NCI-H2196 (cell line): ENCODE data around the gene CNTNAP2.
"Not testable (repeated sequence)": the region's sequence is repeated elsewhere in the genome, so short reads cannot be mapped to it uniquely, and the experiment has no call there.

ENCODE experiments used
- DNase-seq: peaks from one replicate; lab custom pipeline; 2025; ENCODE audit not compliant: unreplicated experiment; lab: John Stamatoyannopoulos, UW

The CNTNAP2 gene

GRCh38 chr7:148264933-148265557, 2148.4 kb downstream of the CNTNAP2 start:
- DNase-seq: peak; percentile 64

- DNase-seq: no peak
These were observed 2149.3 kb downstream of the CNTNAP2 start for GRCh38 chr7:148265896-148266295.

- no peak for DNase-seq
These were observed 2150.2 kb downstream of the CNTNAP2 start for GRCh38 chr7:148266795-148267194.

- no peak for DNase-seq
These were observed 2154.0 kb downstream of the CNTNAP2 start for GRCh38 chr7:148270576-148270975.

- no peak for DNase-seq
These were observed 2157.5 kb downstream of the CNTNAP2 start for GRCh38 chr7:148274118-148274517.

GRCh38 chr7:148275359-148275890, 2158.8 kb downstream of the CNTNAP2 start:
- no peak for DNase-seq

GRCh38 chr7:148276314-148277041, 2159.9 kb downstream of the CNTNAP2 start:
- no peak for DNase-seq

- peak; percentile 11 for DNase-seq
These were observed 2160.6 kb downstream of the CNTNAP2 start for GRCh38 chr7:148277042-148277660.

- DNase-seq: no peak
These were observed 2169.5 kb downstream of the CNTNAP2 start for GRCh38 chr7:148286150-148286549.

GRCh38 chr7:148287538-148287937, 2170.9 kb downstream of the CNTNAP2 start:
- DNase-seq: no peak

- DNase-seq: no peak
These were observed 2172.1 kb downstream of the CNTNAP2 start for GRCh38 chr7:148288592-148289151.

GRCh38 chr7:148289630-148290029, 2173.0 kb downstream of the CNTNAP2 start:
- no peak for DNase-seq

GRCh38 chr7:148290538-148290937, 2173.9 kb downstream of the CNTNAP2 start:
- no peak for DNase-seq

- DNase-seq: no peak
These were observed 2175.2 kb downstream of the CNTNAP2 start for GRCh38 chr7:148291799-148292198.

- DNase-seq: no peak
These were observed 2180.5 kb downstream of the CNTNAP2 start for GRCh38 chr7:148296994-148297644.

- DNase-seq: not testable (repeated sequence)
These were observed 2182.2 kb downstream of the CNTNAP2 start for GRCh38 chr7:148298768-148299167.

- no peak for DNase-seq
These were observed 2183.0 kb downstream of the CNTNAP2 start for GRCh38 chr7:148299350-148300276.

GRCh38 chr7:148302436-148302835, 2185.8 kb downstream of the CNTNAP2 start:
- not testable (repeated sequence) for DNase-seq

- DNase-seq: no peak
These were observed 2186.9 kb downstream of the CNTNAP2 start for GRCh38 chr7:148303295-148304082.

- DNase-seq: no peak
These were observed 2187.4 kb downstream of the CNTNAP2 start for GRCh38 chr7:148304083-148304335.
